ENCODE results near the gene LRIG3.
"Not testable (repeated sequence)": the region's sequence is repeated elsewhere in the genome, so short reads cannot be mapped to it uniquely, and the experiment has no call there.

Gene LRIG3

GRCh38 chr12:58955849-58956248, 35.5 kb upstream of the LRIG3 start:
- TF ChIP-seq GLIS3 (CRISPR knock-in tag; IDR thresholded peaks at IDR 0.05): no peak
- no peak for TF ChIP-seq OSR1 (CRISPR knock-in tag; IDR thresholded peaks at IDR 0.05)
- no peak for TF ChIP-seq ZC3H10 (CRISPR knock-in tag; IDR thresholded peaks at IDR 0.05)
- no peak for TF ChIP-seq ZNF70 (CRISPR knock-in tag; IDR thresholded peaks at IDR 0.05)
- TF ChIP-seq TSHZ2 (CRISPR knock-in tag; IDR thresholded peaks at IDR 0.05): no peak
- TF ChIP-seq ZFP3 (CRISPR knock-in tag; IDR thresholded peaks at IDR 0.05): no peak
- no peak for TF ChIP-seq CSDC2 (CRISPR knock-in tag; IDR thresholded peaks at IDR 0.05)
- no peak for ATAC-seq

- ATAC-seq: no peak
- TF ChIP-seq OSR1 (CRISPR knock-in tag; IDR thresholded peaks at IDR 0.05): no peak
These were observed 33.7 kb upstream of the LRIG3 start for GRCh38 chr12:58954002-58954401.

GRCh38 chr12:58950739-58951100, 30.4 kb upstream of the LRIG3 start:
- no peak for TF ChIP-seq PATZ1 (CRISPR knock-in tag; IDR thresholded peaks at IDR 0.05; ENCODE audit: borderline replicate concordance)
- no peak for TF ChIP-seq ZNF70 (CRISPR knock-in tag; IDR thresholded peaks at IDR 0.05)
- TF ChIP-seq PPARA (CRISPR knock-in tag; IDR thresholded peaks at IDR 0.05; ENCODE audit: borderline replicate concordance): no peak
- TF ChIP-seq TCF4 (CRISPR knock-in tag; IDR thresholded peaks at IDR 0.05; ENCODE audit: borderline replicate concordance): no peak
- TF ChIP-seq, protein P1, sequence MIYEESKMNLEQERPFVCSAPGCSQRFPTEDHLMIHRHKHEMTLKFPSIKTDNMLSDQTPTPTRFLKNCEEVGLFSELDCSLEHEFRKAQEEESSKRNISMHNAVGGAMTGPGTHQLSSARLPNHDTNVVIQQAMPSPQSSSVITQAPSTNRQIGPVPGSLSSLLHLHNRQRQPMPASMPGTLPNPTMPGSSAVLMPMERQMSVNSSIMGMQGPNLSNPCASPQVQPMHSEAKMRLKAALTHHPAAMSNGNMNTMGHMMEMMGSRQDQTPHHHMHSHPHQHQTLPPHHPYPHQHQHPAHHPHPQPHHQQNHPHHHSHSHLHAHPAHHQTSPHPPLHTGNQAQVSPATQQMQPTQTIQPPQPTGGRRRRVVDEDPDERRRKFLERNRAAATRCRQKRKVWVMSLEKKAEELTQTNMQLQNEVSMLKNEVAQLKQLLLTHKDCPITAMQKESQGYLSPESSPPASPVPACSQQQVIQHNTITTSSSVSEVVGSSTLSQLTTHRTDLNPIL (CRISPR knock-in tag; IDR thresholded peaks at IDR 0.05; ENCODE audit: low read depth): no peak
- TF ChIP-seq RARB (CRISPR knock-in tag; IDR thresholded peaks at IDR 0.05): no peak
- TF ChIP-seq BACH2 (CRISPR knock-in tag; IDR thresholded peaks at IDR 0.05; ENCODE audit: borderline replicate concordance): no peak
- TF ChIP-seq TSHZ2 (CRISPR knock-in tag; IDR thresholded peaks at IDR 0.05): no peak
- TF ChIP-seq, protein P2, sequence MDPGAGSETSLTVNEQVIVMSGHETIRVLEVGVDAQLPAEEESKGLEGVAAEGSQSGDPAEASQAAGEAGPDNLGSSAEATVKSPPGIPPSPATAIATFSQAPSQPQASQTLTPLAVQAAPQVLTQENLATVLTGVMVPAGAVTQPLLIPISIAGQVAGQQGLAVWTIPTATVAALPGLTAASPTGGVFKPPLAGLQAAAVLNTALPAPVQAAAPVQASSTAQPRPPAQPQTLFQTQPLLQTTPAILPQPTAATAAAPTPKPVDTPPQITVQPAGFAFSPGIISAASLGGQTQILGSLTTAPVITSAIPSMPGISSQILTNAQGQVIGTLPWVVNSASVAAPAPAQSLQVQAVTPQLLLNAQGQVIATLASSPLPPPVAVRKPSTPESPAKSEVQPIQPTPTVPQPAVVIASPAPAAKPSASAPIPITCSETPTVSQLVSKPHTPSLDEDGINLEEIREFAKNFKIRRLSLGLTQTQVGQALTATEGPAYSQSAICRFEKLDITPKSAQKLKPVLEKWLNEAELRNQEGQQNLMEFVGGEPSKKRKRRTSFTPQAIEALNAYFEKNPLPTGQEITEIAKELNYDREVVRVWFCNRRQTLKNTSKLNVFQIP (CRISPR knock-in tag; IDR thresholded peaks at IDR 0.05; ENCODE audit: borderline replicate concordance, low read depth): no peak
- TF ChIP-seq CSDC2 (CRISPR knock-in tag; IDR thresholded peaks at IDR 0.05): no peak
- no peak for TF ChIP-seq ISL1 (CRISPR knock-in tag; IDR thresholded peaks at IDR 0.05)
- no peak for TF ChIP-seq ZC3H10 (CRISPR knock-in tag; IDR thresholded peaks at IDR 0.05)
- no peak for TF ChIP-seq GLIS3 (CRISPR knock-in tag; IDR thresholded peaks at IDR 0.05)
- no peak for TF ChIP-seq ZNF565 (CRISPR knock-in tag; conservative IDR thresholded peaks at IDR 0.05; ENCODE audit: low read depth)
- ATAC-seq: no peak

DNA sequence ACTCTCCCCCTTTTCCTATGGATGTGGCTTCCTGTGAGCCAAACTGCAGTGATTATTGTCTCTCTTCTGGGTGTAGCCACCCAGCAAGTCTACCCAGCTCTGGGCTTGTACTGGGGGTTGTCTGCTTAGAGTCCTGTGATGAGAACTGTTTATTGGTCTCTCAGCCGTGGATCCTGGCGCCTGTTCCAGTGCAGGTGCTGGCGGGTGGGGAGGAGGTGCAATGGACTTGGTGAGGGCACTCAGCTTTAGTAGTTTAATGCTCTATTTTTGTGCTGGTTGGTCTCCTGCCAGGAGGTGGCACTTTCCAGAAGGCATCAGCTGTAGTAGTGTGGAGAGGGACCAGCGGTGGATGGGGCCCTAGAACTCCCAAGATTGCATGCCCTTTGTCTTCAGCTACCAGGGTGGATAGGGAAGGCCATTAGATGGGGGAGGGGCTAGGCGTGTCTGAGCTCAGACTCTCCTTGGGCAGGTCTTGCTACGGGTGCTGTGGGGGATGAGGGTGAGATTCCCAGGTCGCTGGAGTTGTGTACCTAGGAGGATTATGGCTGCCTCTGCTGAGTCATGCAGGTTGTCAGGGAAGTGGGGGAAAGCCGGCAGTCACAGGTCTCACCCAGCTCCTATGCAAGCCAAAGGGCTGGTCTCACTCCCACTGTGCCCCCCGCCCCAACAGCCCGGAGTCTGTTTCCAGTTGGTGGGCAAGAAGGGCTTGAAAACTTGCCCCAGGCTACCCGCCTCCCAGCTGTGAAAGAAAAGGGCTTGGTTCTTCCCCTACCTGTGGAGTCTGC, 29.8 kb upstream of the LRIG3 start:
- ATAC-seq: not testable (repeated sequence)

Measured in SK-N-SH treated with all-trans-retinoic acid at 6 μM for 48 hours (cell line).